Glutamatergic neuron (in vitro differentiated cells): ENCODE results near the gene MAP3K13. TPM values are rescaled to one million over a fixed set of nuclear protein-coding genes. Genes with fewer than 3 reads are reported as not detected.

Source experiments
- DNase-seq: peaks from one replicate; pipeline ENCODE4 v3.0.0; 2022
- H3K27ac Mint-ChIP-seq: one replicate; pipeline ENCODE4 v1.8.0; 2020; ENCODE audit warnings: mild to moderate bottlenecking, mixed read lengths, inconsistent platforms; ENCODE audit not compliant: unreplicated experiment
- H3K27me3 Mint-ChIP-seq: one replicate; pipeline ENCODE4 v1.8.0; 2020; ENCODE audit warnings: mild to moderate bottlenecking, moderate library complexity, mixed read lengths, inconsistent platforms; ENCODE audit not compliant: unreplicated experiment
- H3K36me3 Mint-ChIP-seq: one replicate; pipeline ENCODE4 v1.8.0; 2020; ENCODE audit warnings: mild to moderate bottlenecking, mixed read lengths, inconsistent platforms; ENCODE audit not compliant: unreplicated experiment
- H3K4me1 Mint-ChIP-seq: one replicate; pipeline ENCODE4 v1.8.0; 2020; ENCODE audit warnings: mild to moderate bottlenecking, low read depth, mixed read lengths, inconsistent platforms; ENCODE audit not compliant: unreplicated experiment
- H3K4me3 Mint-ChIP-seq: one replicate; pipeline ENCODE4 v1.8.0; 2020; ENCODE audit warnings: mild to moderate bottlenecking, mixed read lengths, inconsistent platforms; ENCODE audit not compliant: unreplicated experiment
- H3K9me3 Mint-ChIP-seq: one replicate; pipeline ENCODE4 v1.8.0; 2020; ENCODE audit warnings: mild to moderate bottlenecking, moderate library complexity, mixed read lengths, inconsistent platforms; ENCODE audit not compliant: unreplicated experiment
- total RNA-seq: library from RNA; stranded (reverse); fragmentation: NEBNext Ultra II Directional; extraction: Animal tissue kit (Norgen Biotek cat#: 25700); gene quantifications from one replicate; pipeline ENCODE4 v1.2.1, GENCODE V29; 2021; ENCODE audit not compliant: unreplicated experiment
- TF ChIP-seq, protein P1 (sequence below): fragments of 200-600 bp; sonication (generic); IDR thresholded peaks from one replicate; pipeline ENCODE4 v1.5.0; 2021; ENCODE audit not compliant: partially characterized antibody, unreplicated experiment

MAP3K13 gene
- total RNA-seq, 1 donor from 2014 or later, result 110 TPM

- Mint-ChIP-seq H3K4me3 (no peak overlapping the region), H3K9me3 (no peaks in the 10 kb centered on the region), H3K4me1 (peaks cover 4% of the 10 kb centered on the region), H3K27me3 (peaks cover 1% of the 10 kb centered on the region), H3K36me3 (no peaks in the 10 kb centered on the region), H3K27ac (no peak overlapping the region)
- no peak for DNase-seq
- TF ChIP-seq, protein P1, sequence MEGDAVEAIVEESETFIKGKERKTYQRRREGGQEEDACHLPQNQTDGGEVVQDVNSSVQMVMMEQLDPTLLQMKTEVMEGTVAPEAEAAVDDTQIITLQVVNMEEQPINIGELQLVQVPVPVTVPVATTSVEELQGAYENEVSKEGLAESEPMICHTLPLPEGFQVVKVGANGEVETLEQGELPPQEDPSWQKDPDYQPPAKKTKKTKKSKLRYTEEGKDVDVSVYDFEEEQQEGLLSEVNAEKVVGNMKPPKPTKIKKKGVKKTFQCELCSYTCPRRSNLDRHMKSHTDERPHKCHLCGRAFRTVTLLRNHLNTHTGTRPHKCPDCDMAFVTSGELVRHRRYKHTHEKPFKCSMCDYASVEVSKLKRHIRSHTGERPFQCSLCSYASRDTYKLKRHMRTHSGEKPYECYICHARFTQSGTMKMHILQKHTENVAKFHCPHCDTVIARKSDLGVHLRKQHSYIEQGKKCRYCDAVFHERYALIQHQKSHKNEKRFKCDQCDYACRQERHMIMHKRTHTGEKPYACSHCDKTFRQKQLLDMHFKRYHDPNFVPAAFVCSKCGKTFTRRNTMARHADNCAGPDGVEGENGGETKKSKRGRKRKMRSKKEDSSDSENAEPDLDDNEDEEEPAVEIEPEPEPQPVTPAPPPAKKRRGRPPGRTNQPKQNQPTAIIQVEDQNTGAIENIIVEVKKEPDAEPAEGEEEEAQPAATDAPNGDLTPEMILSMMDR, result no peak
These were observed 44.8 kb upstream of the MAP3K13 start for GRCh38 chr3:185318141-185318540.

- no peaks in the 10 kb centered on the region for H3K9me3 Mint-ChIP-seq
- no peak overlapping the region for H3K4me3 Mint-ChIP-seq
- no peaks in the 10 kb centered on the region for H3K36me3 Mint-ChIP-seq
- H3K4me1 Mint-ChIP-seq, result no peaks in the 10 kb centered on the region
- no peak overlapping the region for H3K27ac Mint-ChIP-seq
- no peaks in the 10 kb centered on the region for H3K27me3 Mint-ChIP-seq
- DNase-seq, result no peak
- TF ChIP-seq, protein P1, result no peak
These were observed 43.1 kb upstream of the MAP3K13 start for GRCh38 chr3:185319801-185320200.

GRCh38 chr3:185320949-185321348, 42.0 kb upstream of the MAP3K13 start:
- H3K27ac Mint-ChIP-seq, result no peak overlapping the region
- no peaks in the 10 kb centered on the region for H3K9me3 Mint-ChIP-seq
- H3K4me1 Mint-ChIP-seq, result no peaks in the 10 kb centered on the region

GRCh38 chr3:185322101-185322719, 40.7 kb upstream of the MAP3K13 start:
- Mint-ChIP-seq H3K36me3 (no peaks in the 10 kb centered on the region), H3K9me3 (no peaks in the 10 kb centered on the region), H3K4me1 (no peaks in the 10 kb centered on the region)

More at GRCh38 chr3:185320949-185321348, 42.0 kb upstream of the MAP3K13 start:
- no peak overlapping the region for H3K4me3 Mint-ChIP-seq
- no peak for DNase-seq
- H3K27me3 Mint-ChIP-seq, result no peaks in the 10 kb centered on the region
- TF ChIP-seq, protein P1, result no peak
- no peaks in the 10 kb centered on the region for H3K36me3 Mint-ChIP-seq

More at GRCh38 chr3:185322101-185322719, 40.7 kb upstream of the MAP3K13 start:
- DNase-seq, result no peak
- Mint-ChIP-seq H3K4me3 (no peak overlapping the region), H3K27ac (no peak overlapping the region), H3K27me3 (no peaks in the 10 kb centered on the region)
- TF ChIP-seq, protein P1, result no peak
